Glomerular endothelial cell (primary cell): ENCODE results near the gene PLEKHD1. TPM values are rescaled to one million over a fixed set of nuclear protein-coding genes. Genes with fewer than 3 reads are reported as not detected.

Source experiments
- DNase-seq: peaks from one replicate; pipeline ENCODE4 v3.0.0-alpha.2; 2011; ENCODE audit warnings: low read depth, low spot score; ENCODE audit errors: extremely low read depth
- total RNA-seq: library from RNA; depleted of rRNA; stranded (reverse); fragments of >200 nt; gene quantifications from 2 replicates; pipeline ENCODE4 v1.2.3, GENCODE V29; 2015

Gene PLEKHD1
- total RNA-seq, 1 donor from 2014 or later = 0.18 TPM

DNA sequence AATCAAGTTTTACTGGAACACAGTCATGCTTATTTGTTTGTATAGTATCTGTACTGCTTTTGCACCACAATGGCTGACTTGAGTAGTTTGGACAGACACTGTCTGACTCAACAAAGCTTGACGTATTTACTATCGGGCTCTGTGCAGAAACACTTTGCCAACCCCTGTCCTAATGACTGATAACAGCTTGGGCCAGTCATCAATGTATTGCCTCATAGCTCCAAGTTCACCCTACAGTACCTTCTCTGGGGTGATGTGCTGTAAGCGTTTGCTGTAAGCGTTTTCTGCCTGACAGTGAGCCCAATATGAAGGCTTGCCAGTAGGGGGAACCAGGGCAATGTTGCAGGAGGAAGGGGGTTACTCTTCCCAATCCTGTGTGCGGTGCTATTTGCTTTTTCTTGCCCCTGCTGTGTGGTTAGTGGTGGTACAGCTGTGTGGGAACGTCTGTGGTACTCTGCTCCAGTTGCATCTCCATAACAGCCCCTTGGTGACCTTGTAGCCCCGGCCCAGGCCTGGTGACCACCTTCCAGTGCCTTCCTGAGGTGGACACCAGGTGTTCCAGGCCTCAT is 95.6 kb downstream of the PLEKHD1 start:
- DNase-seq = no peak

Other genes starting within 250 kb of the PLEKHD1 start
- 0.70 and 1.3 TPM in 2 replicates for gene GALNT16, start 224.6 kb upstream of the PLEKHD1 start, total RNA-seq
- 124 and 128 TPM in 2 replicates for gene ERH, start 86.4 kb upstream of the PLEKHD1 start, total RNA-seq
- gene SLC39A9, start 86.0 kb upstream of the PLEKHD1 start, total RNA-seq = 57.2 and 66.7 TPM in 2 replicates
- gene CCDC177, start 90.1 kb downstream of the PLEKHD1 start, total RNA-seq = not detected in 2 replicates
- 27.3 and 54.1 TPM in 2 replicates for gene SUSD6, start 126.9 kb downstream of the PLEKHD1 start, total RNA-seq